Stimulated activated naive B cell treated with anti-CD40 and anti-IgM and Interleukin-4, amounts not matched to agents 10 μg/mL and 1 μg/mL and 100 μg/mL, for 72 hours (primary cell): ENCODE data around the gene CTSO.

Experiments used
- ATAC-seq, 2 donors: fragments of 150-1000 bp; cut with Tn5 transposase; replicated peaks; 2 replicates each; pipeline ENCODE4 v1.10.0; 2021; ENCODE audit warnings: moderate library complexity in 1 of 2
- DNase-seq: peaks from one replicate; pipeline ENCODE4 v3.0.0; 2021
- H3K27ac Mint-ChIP-seq: one replicate; pipeline ENCODE4 v1.8.0; 2022; ENCODE audit warnings: mild to moderate bottlenecking, mixed read lengths
- H3K27me3 Mint-ChIP-seq, 2 donors: one replicate each; pipeline ENCODE4 v1.8.0; 2022; ENCODE audit warnings: mixed read lengths in 2 of 2
- H3K36me3 Mint-ChIP-seq, 2 donors: one replicate each; pipeline ENCODE4 v1.8.0; 2022; ENCODE audit warnings: mixed read lengths in 2 of 2, mild to moderate bottlenecking in 1 of 2
- H3K4me1 Mint-ChIP-seq, 2 donors: one replicate each; pipeline ENCODE4 v1.8.0; 2022; ENCODE audit warnings: mixed read lengths in 2 of 2, mild to moderate bottlenecking in 1 of 2
- H3K4me3 Mint-ChIP-seq, 2 donors: one replicate each; pipeline ENCODE4 v1.8.0; 2022; ENCODE audit warnings: mild to moderate bottlenecking in 2 of 2, mixed read lengths in 2 of 2, moderate library complexity in 1 of 2
- H3K9me3 Mint-ChIP-seq, 2 donors: one replicate each; pipeline ENCODE4 v1.8.0; 2022; ENCODE audit warnings: mixed read lengths in 2 of 2, mild to moderate bottlenecking in 1 of 2

Gene CTSO

GRCh38 chr4:155953151-155954117 lies at the start of gene CTSO:
Gene CTSO, minus strand, starts transcription at chr4:155953866. Its CDS starts 19 bp downstream, at chr4:155953847.
- Mint-ChIP-seq H3K27ac (peak within 1 kb of the TSS; percentile 98), H3K9me3 (no peaks in the 10 kb centered on the region), H3K36me3 (peaks cover 0 to 2% of the 10 kb centered on the region in 2 donors), H3K4me1 (peaks cover 2 to 8% of the 10 kb centered on the region in 2 donors), H3K4me3 (peak within 1 kb of the TSS; percentile 96 to 98), H3K27me3 (peaks cover 0 to 6% of the 10 kb centered on the region in 2 donors)
- peak; percentile 93 for ATAC-seq
- peak; percentile 72 for DNase-seq

GRCh38 chr4:156000491-156000890 lies 46.8 kb upstream of the CTSO start:
- H3K9me3 Mint-ChIP-seq = peaks cover 6 to 7% of the 10 kb centered on the region in 2 donors
- H3K36me3 Mint-ChIP-seq = no peaks in the 10 kb centered on the region
- ATAC-seq (no peak), DNase-seq (no peak)
- no peak overlapping the region for H3K4me3 Mint-ChIP-seq
- no peaks in the 10 kb centered on the region for H3K4me1 Mint-ChIP-seq
- peaks cover 0 to 9% of the 10 kb centered on the region in 2 donors for H3K27me3 Mint-ChIP-seq
- H3K27ac Mint-ChIP-seq = no peak overlapping the region

- H3K27ac Mint-ChIP-seq = no peak overlapping the region
- H3K9me3 Mint-ChIP-seq = peaks cover 6 to 7% of the 10 kb centered on the region in 2 donors
- no peak for DNase-seq
- H3K4me3 Mint-ChIP-seq = no peak overlapping the region
- no peak for ATAC-seq
- H3K4me1 Mint-ChIP-seq = no peaks in the 10 kb centered on the region
- peaks cover 0 to 9% of the 10 kb centered on the region in 2 donors for H3K27me3 Mint-ChIP-seq
- no peaks in the 10 kb centered on the region for H3K36me3 Mint-ChIP-seq
These were observed 46.1 kb upstream of the CTSO start for GRCh38 chr4:155999725-156000124.

GRCh38 chr4:155995069-155995468 lies 41.4 kb upstream of the CTSO start:
- Mint-ChIP-seq H3K4me3 (no peak overlapping the region), H3K36me3 (no peaks in the 10 kb centered on the region), H3K27me3 (no peaks in the 10 kb centered on the region), H3K27ac (no peak overlapping the region), H3K9me3 (no peaks in the 10 kb centered on the region), H3K4me1 (no peaks in the 10 kb centered on the region)
- no peak for ATAC-seq
- no peak for DNase-seq

GRCh38 chr4:155984106-155984797 lies 30.6 kb upstream of the CTSO start:
- Mint-ChIP-seq H3K4me3 (no peak overlapping the region), H3K4me1 (no peaks in the 10 kb centered on the region), H3K27me3 (peaks cover 0 to 11% of the 10 kb centered on the region in 2 donors), H3K36me3 (no peaks in the 10 kb centered on the region), H3K27ac (no peak overlapping the region), H3K9me3 (peaks cover under 1 to 5% of the 10 kb centered on the region in 2 donors)
- no peak for ATAC-seq
- DNase-seq = no peak

- ATAC-seq = no peak
- no peak overlapping the region for H3K27ac Mint-ChIP-seq
- H3K27me3 Mint-ChIP-seq = peaks cover 0 to 11% of the 10 kb centered on the region in 2 donors
- H3K9me3 Mint-ChIP-seq = peaks cover 4 to 7% of the 10 kb centered on the region in 2 donors
- H3K36me3 Mint-ChIP-seq = no peaks in the 10 kb centered on the region
- H3K4me1 Mint-ChIP-seq = no peaks in the 10 kb centered on the region
- no peak for DNase-seq
- H3K4me3 Mint-ChIP-seq = no peak overlapping the region
These were observed 29.2 kb upstream of the CTSO start for GRCh38 chr4:155982736-155983385.

GRCh38 chr4:155978810-155979209 lies 25.1 kb upstream of the CTSO start:
- DNase-seq = no peak
- Mint-ChIP-seq H3K36me3 (no peaks in the 10 kb centered on the region), H3K4me3 (no peak overlapping the region), H3K27me3 (peaks cover 12 to 15% of the 10 kb centered on the region in 2 donors), H3K27ac (no peak overlapping the region), H3K9me3 (peaks cover 4 to 11% of the 10 kb centered on the region in 2 donors), H3K4me1 (no peaks in the 10 kb centered on the region)
- no peak for ATAC-seq

GRCh38 chr4:155975511-155975910 lies 21.8 kb upstream of the CTSO start:
- peaks cover 9 to 12% of the 10 kb centered on the region in 2 donors for H3K27me3 Mint-ChIP-seq
- ATAC-seq (no peak), DNase-seq (no peak)
- peaks cover 4 to 11% of the 10 kb centered on the region in 2 donors for H3K9me3 Mint-ChIP-seq
- no peak overlapping the region for H3K27ac Mint-ChIP-seq
- no peaks in the 10 kb centered on the region for H3K4me1 Mint-ChIP-seq
- H3K36me3 Mint-ChIP-seq = no peaks in the 10 kb centered on the region
- H3K4me3 Mint-ChIP-seq = no peak overlapping the region

GRCh38 chr4:155974996-155975395 lies 21.3 kb upstream of the CTSO start:
- no peak for DNase-seq
- Mint-ChIP-seq H3K27me3 (peaks cover 9 to 12% of the 10 kb centered on the region in 2 donors), H3K9me3 (peaks cover 4 to 11% of the 10 kb centered on the region in 2 donors), H3K4me3 (no peak overlapping the region), H3K27ac (no peak overlapping the region), H3K4me1 (no peaks in the 10 kb centered on the region), H3K36me3 (no peaks in the 10 kb centered on the region)
- no peak for ATAC-seq

- H3K27ac Mint-ChIP-seq = no peak overlapping the region
- no peaks in the 10 kb centered on the region for H3K36me3 Mint-ChIP-seq
- no peak overlapping the region for H3K4me3 Mint-ChIP-seq
- peaks cover 4 to 8% of the 10 kb centered on the region in 2 donors for H3K9me3 Mint-ChIP-seq
- peak; percentile 73 to 80 for ATAC-seq
- peaks cover 9 to 12% of the 10 kb centered on the region in 2 donors for H3K27me3 Mint-ChIP-seq
- DNase-seq = no peak
- no peaks in the 10 kb centered on the region for H3K4me1 Mint-ChIP-seq
These were observed 20.7 kb upstream of the CTSO start for GRCh38 chr4:155974476-155974749.

- Mint-ChIP-seq H3K27ac (no peak overlapping the region), H3K4me3 (no peak overlapping the region), H3K27me3 (peaks cover 9 to 12% of the 10 kb centered on the region in 2 donors), H3K4me1 (no peaks in the 10 kb centered on the region), H3K36me3 (no peaks in the 10 kb centered on the region), H3K9me3 (peaks cover 0 to 4% of the 10 kb centered on the region in 2 donors)
- no peak for ATAC-seq
- no peak for DNase-seq
These were observed 20.2 kb upstream of the CTSO start for GRCh38 chr4:155973639-155974475.

- no peaks in the 10 kb centered on the region for H3K4me1 Mint-ChIP-seq
- no peak overlapping the region for H3K27ac Mint-ChIP-seq
- no peak overlapping the region for H3K4me3 Mint-ChIP-seq
- ATAC-seq = peak; percentile 44 to 50
- peaks cover 0 to 7% of the 10 kb centered on the region in 2 donors for H3K9me3 Mint-ChIP-seq
- no peak for DNase-seq
- H3K36me3 Mint-ChIP-seq = peaks cover 0 to 1% of the 10 kb centered on the region in 2 donors
- peaks cover 9 to 10% of the 10 kb centered on the region in 2 donors for H3K27me3 Mint-ChIP-seq
These were observed 18.4 kb upstream of the CTSO start for GRCh38 chr4:155972098-155972497.

- DNase-seq = no peak
- Mint-ChIP-seq H3K4me3 (no peak overlapping the region), H3K27ac (no peak overlapping the region), H3K36me3 (peaks cover 0 to 1% of the 10 kb centered on the region in 2 donors), H3K4me1 (no peaks in the 10 kb centered on the region), H3K9me3 (peaks cover 0 to 7% of the 10 kb centered on the region in 2 donors), H3K27me3 (peaks cover 4 to 6% of the 10 kb centered on the region in 2 donors)
- no peak for ATAC-seq
These were observed 13.2 kb upstream of the CTSO start for GRCh38 chr4:155966731-155967395.
